ENCODE measurements around the gene CCT6A.
"Not testable (repeated sequence)": the region's sequence is repeated elsewhere in the genome, so short reads cannot be mapped to it uniquely, and the experiment has no call there.

CCT6A gene

GRCh38 chr7:56077681-56078080, 26.1 kb downstream of the CCT6A start:
- no peak for TF ChIP-seq ZNF274 (IDR thresholded peaks at IDR 0.05; ENCODE audit: low read depth, low read length)
- H3K4me3 ChIP-seq (ENCODE audit: low read length) = no peak overlapping the region

- TF ChIP-seq ZNF274 (IDR thresholded peaks at IDR 0.05; ENCODE audit: low read depth, low read length) = no peak
- no peak overlapping the region for H3K4me3 ChIP-seq (ENCODE audit: low read length)
Observed at GRCh38 chr7:56078196-56078595, 26.6 kb downstream of the CCT6A start.

DNA sequence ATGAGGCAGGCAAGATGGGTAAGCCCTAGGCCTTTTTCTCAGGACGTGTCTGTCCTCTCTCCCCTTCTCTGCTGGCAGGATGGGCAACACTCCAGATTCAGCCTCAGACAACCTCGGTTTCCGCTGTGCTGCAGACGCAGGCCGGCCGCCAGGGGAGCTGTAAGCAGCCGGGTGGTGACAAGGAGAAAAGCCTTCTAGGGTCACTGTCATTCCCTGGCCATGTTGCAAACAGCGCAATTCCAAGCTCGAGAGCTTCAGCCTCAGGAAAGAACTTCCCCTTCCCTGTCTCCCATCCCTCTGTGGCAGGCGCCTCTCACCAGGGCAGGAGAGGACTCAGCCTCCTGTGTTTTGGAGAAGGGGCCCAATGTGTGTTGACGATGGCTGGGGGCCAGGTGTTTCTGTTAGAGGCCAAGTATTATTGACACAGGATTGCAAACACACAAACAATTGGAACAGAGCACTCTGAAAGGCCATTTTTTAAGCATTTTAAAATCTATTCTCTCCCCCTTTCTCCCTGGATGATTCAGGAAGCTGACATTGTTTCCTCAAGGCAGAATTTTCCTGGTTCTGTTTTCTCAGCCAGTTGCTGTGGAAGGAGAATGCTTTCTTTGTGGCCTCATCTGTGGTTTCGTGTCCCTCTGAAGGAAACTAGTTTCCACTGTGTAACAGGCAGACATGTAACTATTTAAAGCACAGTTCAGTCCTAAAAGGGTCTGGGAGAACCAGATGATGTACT, 28.1 kb downstream of the CCT6A start:
- H3K4me3 ChIP-seq (ENCODE audit: low read length) = no peak overlapping the region
- TF ChIP-seq ZNF274 (IDR thresholded peaks at IDR 0.05; ENCODE audit: low read depth, low read length) = no peak

DNA sequence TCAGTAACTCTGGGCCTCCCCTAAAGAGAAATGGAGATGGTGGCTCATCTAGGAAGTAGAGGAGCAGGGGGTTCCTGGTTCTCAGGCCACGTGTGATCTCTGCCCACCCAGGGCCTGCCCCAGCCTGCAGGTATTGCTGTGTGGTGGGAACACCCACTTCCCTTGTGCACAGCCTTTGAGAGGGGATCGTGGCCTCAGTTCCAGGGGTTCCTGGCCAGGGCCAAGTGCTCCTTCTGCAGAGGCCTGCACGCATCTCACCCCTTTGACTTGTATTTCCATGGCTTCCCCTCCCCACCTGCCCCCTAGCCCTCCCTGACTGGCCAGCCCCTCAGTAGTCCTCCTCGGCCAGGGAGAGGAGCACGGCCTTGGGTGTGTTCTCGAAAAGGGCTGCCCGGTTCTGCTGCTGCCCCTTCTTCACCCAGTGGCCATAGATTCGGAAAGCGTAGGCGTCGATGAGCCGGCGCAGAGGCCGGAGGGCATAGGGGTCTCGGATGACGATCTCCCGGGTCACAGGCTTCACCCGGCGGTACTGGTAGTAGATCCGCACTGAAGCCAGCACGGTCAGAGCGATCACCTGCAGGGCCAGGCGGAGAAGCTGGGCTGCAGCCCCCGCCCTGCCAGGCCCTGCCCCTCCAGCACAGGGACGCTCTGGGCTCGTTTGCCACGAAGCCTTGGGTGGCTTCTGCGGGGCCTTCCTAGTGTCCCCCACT, 29.3 kb downstream of the CCT6A start:
- not testable (repeated sequence) for H3K4me3 ChIP-seq (ENCODE audit: low read length)

- no peak overlapping the region for H3K4me3 ChIP-seq (ENCODE audit: low read length)
- TF ChIP-seq ZNF274 (IDR thresholded peaks at IDR 0.05; ENCODE audit: low read depth, low read length) = no peak
Observed at GRCh38 chr7:56081626-56082340, 30.2 kb downstream of the CCT6A start.

DNA sequence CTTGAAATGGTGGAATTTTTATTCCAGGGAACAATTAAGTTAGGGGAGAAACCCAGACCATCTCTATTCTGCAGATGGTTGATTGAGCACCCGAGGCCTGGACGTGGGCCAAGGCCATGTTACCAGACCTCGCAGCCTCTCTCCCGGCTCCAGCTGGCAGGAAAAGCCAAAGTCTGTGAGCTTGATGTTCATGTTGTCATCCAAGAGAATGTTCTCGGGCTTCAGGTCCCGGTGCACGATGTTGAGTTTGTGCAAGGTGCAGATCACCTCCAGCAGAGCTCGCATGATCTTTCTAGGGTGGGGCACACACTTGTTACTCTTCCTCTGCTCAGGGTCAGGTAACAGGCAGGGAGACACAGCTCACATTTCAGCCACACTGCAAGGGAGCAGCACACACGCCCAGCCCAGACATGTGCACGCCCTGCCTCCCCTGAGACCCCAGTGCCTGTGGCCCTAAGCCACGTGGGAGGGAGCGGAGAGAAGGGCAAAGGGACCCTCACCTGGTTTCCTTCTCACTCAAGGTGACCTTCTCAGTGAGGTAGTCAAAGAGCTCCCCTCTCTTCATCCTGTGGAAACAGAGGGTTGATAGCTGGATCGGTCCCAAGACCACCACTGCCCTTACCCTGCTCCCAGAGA, 31.7 kb downstream of the CCT6A start:
- TF ChIP-seq ZNF274 (IDR thresholded peaks at IDR 0.05; ENCODE audit: low read depth, low read length) = no peak
- H3K4me3 ChIP-seq (ENCODE audit: low read length) = no peak overlapping the region

DNA sequence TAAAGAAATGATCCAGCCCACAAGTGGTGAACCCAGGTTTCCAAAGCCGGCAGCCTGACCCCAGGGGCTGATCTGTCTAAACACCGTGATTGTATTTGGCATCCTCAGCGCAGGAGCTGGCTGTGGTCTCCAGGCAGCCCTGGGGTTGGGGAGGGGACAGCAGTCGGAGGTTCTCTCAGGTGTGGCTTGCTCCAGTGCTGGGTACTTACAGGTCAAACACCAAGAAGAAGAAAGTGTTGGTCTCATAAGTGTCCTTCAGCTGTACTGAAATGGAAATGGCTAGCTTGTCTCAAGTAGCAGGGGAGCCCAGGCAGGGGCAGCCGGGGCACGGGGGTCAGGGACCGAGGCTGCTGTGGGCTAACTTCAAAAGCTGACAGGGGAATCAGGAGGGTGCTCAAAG, 35.2 kb downstream of the CCT6A start:
- no peak overlapping the region for H3K4me3 ChIP-seq (ENCODE audit: low read length)
- no peak for TF ChIP-seq ZNF274 (IDR thresholded peaks at IDR 0.05; ENCODE audit: low read depth, low read length)

- no peak overlapping the region for H3K4me3 ChIP-seq (ENCODE audit: low read length)
- no peak for TF ChIP-seq ZNF274 (IDR thresholded peaks at IDR 0.05; ENCODE audit: low read depth, low read length)
Observed at GRCh38 chr7:56087445-56087844, 35.9 kb downstream of the CCT6A start.

DNA sequence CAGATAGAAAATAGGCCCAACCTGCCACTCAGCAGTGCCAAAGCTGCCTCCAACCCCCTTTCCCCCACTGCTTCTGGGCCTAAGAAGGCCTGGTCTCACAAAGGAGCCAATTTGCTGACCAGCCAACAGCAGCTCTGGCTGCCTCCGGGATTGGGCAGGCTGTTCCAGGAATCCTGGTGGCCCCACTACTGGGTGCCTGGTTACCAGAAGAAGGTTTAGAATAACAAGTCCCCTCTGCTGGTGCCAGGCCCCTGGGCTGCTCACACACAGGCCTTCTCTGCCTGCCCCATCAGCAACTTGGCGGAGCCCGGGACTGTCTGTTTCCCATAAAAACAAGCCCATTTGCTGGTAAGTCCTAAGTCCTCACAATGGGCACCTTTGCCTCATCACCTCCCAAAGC, 40.0 kb downstream of the CCT6A start:
- H3K4me3 ChIP-seq (ENCODE audit: low read length) = no peak overlapping the region
- no peak for TF ChIP-seq ZNF274 (IDR thresholded peaks at IDR 0.05; ENCODE audit: low read depth, low read length)

DNA sequence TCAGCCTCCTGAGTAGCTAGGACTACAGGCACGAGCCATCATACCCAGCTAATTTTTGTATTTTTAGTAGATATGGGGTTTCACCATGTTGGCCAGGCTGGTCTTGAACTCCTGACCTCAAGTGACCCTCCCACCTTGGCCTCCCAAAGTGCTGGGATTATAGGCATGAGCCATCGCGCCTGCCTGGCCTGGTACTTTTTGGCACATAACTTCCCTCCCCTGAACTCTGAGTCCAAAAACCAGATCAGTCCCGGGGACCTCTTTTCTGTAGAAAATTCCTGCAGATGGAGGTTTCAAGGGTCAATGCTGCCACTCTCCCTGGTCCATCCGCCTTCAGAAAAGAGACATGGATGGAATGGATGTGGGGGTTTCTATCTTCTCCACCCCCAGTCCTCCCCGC, 40.8 kb downstream of the CCT6A start:
- not testable (repeated sequence) for H3K4me3 ChIP-seq (ENCODE audit: low read length)

GRCh38 chr7:56092789-56093531, 41.4 kb downstream of the CCT6A start, which contains the start of gene PHKG1:
Gene PHKG1, minus strand, starts transcription at chr7:56092952. Its CDS starts 4,011 bp downstream, at chr7:56088941.
- no peak for TF ChIP-seq ZNF274 (IDR thresholded peaks at IDR 0.05; ENCODE audit: low read depth, low read length)
- H3K4me3 ChIP-seq (ENCODE audit: low read length) = no peak within 1 kb of the TSS

GRCh38 chr7:56097700-56098099, 46.1 kb downstream of the CCT6A start:
- no peak overlapping the region for H3K4me3 ChIP-seq (ENCODE audit: low read length)
- no peak for TF ChIP-seq ZNF274 (IDR thresholded peaks at IDR 0.05; ENCODE audit: low read depth, low read length)

DNA sequence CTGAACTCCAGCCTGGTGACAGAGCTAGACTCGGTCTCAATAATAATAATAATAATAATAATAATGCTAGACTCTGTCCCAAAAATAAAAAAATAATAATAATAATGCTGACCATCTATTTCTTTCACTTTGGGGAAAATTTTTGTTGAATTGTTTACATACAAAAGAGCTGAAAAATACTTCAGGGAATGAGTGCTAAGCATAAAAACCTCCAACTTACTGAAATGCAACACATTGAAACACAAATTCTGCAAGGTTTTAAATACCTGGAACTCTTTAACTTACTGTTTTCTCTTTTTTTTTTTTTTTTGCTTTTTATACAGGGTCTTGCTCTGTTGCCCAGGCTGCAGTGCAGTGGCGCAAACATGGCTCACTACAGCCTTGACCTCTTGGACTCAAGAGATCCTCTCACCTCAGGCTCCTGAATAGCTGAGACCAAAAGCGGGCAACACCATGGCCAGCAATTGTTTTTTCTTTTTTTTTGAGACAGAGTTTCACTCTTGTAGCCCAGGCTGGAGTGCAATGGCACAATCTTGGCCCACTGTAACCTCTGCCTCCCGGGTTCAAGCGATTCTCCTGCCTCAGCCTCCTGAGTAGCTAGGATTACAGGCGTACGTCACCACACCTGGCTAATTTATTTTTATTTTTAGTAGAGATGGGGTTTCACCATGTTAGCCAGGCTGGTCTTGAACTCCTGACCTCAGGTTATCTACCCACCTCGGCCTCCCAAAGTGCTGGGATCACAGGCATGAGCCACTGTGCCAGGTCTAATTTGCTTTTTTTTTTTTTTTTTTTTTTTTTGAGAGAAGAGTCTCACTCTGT, 46.8 kb downstream of the CCT6A start:
- H3K4me3 ChIP-seq (ENCODE audit: low read length) = not testable (repeated sequence)

Measured in GM08714 (cell line).